ENCODE data around the gene MAN2B2. TPM values are rescaled to one million over a fixed set of nuclear protein-coding genes. Genes with fewer than 3 reads are reported as not detected.
"Not testable (repeated sequence)": the region's sequence is repeated elsewhere in the genome, so short reads cannot be mapped to it uniquely, and the experiment has no call there.

The MAN2B2 gene
- total RNA-seq, 2 experiments from 2014 or later: 13.0 to 14.6 TPM

GRCh38 chr4:6641164-6641970, 66.4 kb downstream of the MAN2B2 start:
- H3K27ac Mint-ChIP-seq: peak overlapping the region; percentile 100
- H3K27me3 Mint-ChIP-seq: no peaks in the 10 kb centered on the region
- POLR2A ChIA-PET: interaction anchor here (1.1 to 2.7 kb wide), 4 partner anchors 33 to 75 kb away, joined by 3 to 27 read pairs (median 10); partner anchors contain the start of genes BLOC1S4 and MRFAP1L1
- no peaks in the 10 kb centered on the region for H3K9me3 Mint-ChIP-seq (ENCODE audit: low read depth)
- H3K4me1 Mint-ChIP-seq: peaks cover 27% of the 10 kb centered on the region
- CTCF ChIA-PET: interaction anchor here (0.6 to 2.5 kb wide), 10 partner anchors 12 to 427 kb away, joined by 3 to 7 read pairs (median 6); partner anchors contain the start of genes GRPEL1 and MRFAP1L1
- ATAC-seq (peak; percentile 63), DNase-seq (peak; percentile 68)
- H3K4me3 Mint-ChIP-seq: peak overlapping the region; percentile 96
- intact Hi-C loops (cut with DNase I, micrococcal nuclease): loop anchor here in 1 of 2 experiments (2.0 kb wide), 1 partner anchor 345 kb away; no protein-coding TSS in a partner anchor
- peaks cover 30% of the 10 kb centered on the region for H3K36me3 Mint-ChIP-seq (ENCODE audit: low read depth)

GRCh38 chr4:6641971-6642320, 67.0 kb downstream of the MAN2B2 start:
- ChIA-PET POLR2A (interaction anchor here (2.6 to 2.7 kb wide), 2 partner anchors 32 to 67 kb away, joined by 16 to 27 read pairs; partner anchors contain the start of gene MRFAP1L1), CTCF (interaction anchor here (0.7 to 2.5 kb wide), 7 partner anchors 12 to 345 kb away, joined by 3 to 7 read pairs (median 6); partner anchors contain the start of gene MRFAP1L1)
- DNase-seq: no peak
- no peaks in the 10 kb centered on the region for H3K9me3 Mint-ChIP-seq (ENCODE audit: low read depth)
- H3K36me3 Mint-ChIP-seq (ENCODE audit: low read depth): peaks cover 30% of the 10 kb centered on the region
- ATAC-seq: no peak
- intact Hi-C loops (cut with DNase I, micrococcal nuclease): loop anchor here in 1 of 2 experiments (2.0 kb wide), 1 partner anchor 345 kb away; no protein-coding TSS in a partner anchor
- no peaks in the 10 kb centered on the region for H3K27me3 Mint-ChIP-seq
- peaks cover 27% of the 10 kb centered on the region for H3K4me1 Mint-ChIP-seq
- peak overlapping the region; percentile 100 for H3K27ac Mint-ChIP-seq
- H3K4me3 Mint-ChIP-seq: peak overlapping the region; percentile 96

- ChIA-PET CTCF (interaction anchor here (1.4 to 1.9 kb wide), 3 partner anchors 13 to 66 kb away, joined by 5 to 6 read pairs (median 6); partner anchors contain the start of gene MRFAP1L1), POLR2A (interaction anchor here (0.8 to 1.1 kb wide), 3 partner anchors 31 to 68 kb away, joined by 3 to 7 read pairs (median 7); partner anchors contain the start of gene MAN2B2)
- Mint-ChIP-seq H3K4me1 (peaks cover 27% of the 10 kb centered on the region), H3K9me3 (ENCODE audit: low read depth) (no peaks in the 10 kb centered on the region), H3K36me3 (ENCODE audit: low read depth) (peaks cover 30% of the 10 kb centered on the region), H3K27ac (peak overlapping the region; percentile 63), H3K27me3 (no peaks in the 10 kb centered on the region), H3K4me3 (peak overlapping the region; percentile 96)
- intact Hi-C loops (cut with DNase I, micrococcal nuclease): no loop called here
- ATAC-seq: no peak
- DNase-seq: no peak
Observed at GRCh38 chr4:6643141-6643847, 68.3 kb downstream of the MAN2B2 start.

GRCh38 chr4:6644792-6645530, 70.0 kb downstream of the MAN2B2 start:
- no peaks in the 10 kb centered on the region for H3K27me3 Mint-ChIP-seq
- peak overlapping the region; percentile 20 for H3K27ac Mint-ChIP-seq
- intact Hi-C loops (cut with DNase I, micrococcal nuclease): no loop called here
- peaks cover 27% of the 10 kb centered on the region for H3K4me1 Mint-ChIP-seq
- ATAC-seq (no peak), DNase-seq (no peak)
- no peak overlapping the region for H3K4me3 Mint-ChIP-seq
- no peaks in the 10 kb centered on the region for H3K9me3 Mint-ChIP-seq (ENCODE audit: low read depth)
- peaks cover 30% of the 10 kb centered on the region for H3K36me3 Mint-ChIP-seq (ENCODE audit: low read depth)
- POLR2A ChIA-PET: interaction anchor here (0.6 to 0.7 kb wide), 2 partner anchors 13 to 28 kb away, joined by 4 read pairs; a partner anchor contains a TSS
- CTCF ChIA-PET: interaction anchor here (0.6 to 1.2 kb wide), 4 partner anchors 8 to 457 kb away, joined by 3 to 4 read pairs (median 3); no protein-coding TSS in a partner anchor

- H3K4me3 Mint-ChIP-seq: no peak overlapping the region
- peaks cover 19% of the 10 kb centered on the region for H3K4me1 Mint-ChIP-seq
- POLR2A ChIA-PET: no interaction called here
- no peaks in the 10 kb centered on the region for H3K9me3 Mint-ChIP-seq (ENCODE audit: low read depth)
- DNase-seq (no peak), ATAC-seq (no peak)
- intact Hi-C loops (cut with DNase I, micrococcal nuclease): no loop called here
- no peaks in the 10 kb centered on the region for H3K27me3 Mint-ChIP-seq
- H3K27ac Mint-ChIP-seq: no peak overlapping the region
- H3K36me3 Mint-ChIP-seq (ENCODE audit: low read depth): peaks cover 12% of the 10 kb centered on the region
- CTCF ChIA-PET: interaction anchor here (0.6 kb wide), 1 partner anchor 13 kb away, joined by 3 read pairs; no protein-coding TSS in a partner anchor
Observed at GRCh38 chr4:6647169-6647568, 72.2 kb downstream of the MAN2B2 start.

- Mint-ChIP-seq H3K4me3 (no peak overlapping the region), H3K27me3 (no peaks in the 10 kb centered on the region), H3K36me3 (ENCODE audit: low read depth) (peaks cover 7% of the 10 kb centered on the region), H3K4me1 (peaks cover 15% of the 10 kb centered on the region), H3K9me3 (ENCODE audit: low read depth) (no peaks in the 10 kb centered on the region), H3K27ac (no peak overlapping the region)
- ATAC-seq: no peak
- intact Hi-C loops (cut with DNase I, micrococcal nuclease): no loop called here
- CTCF ChIA-PET: interaction anchor here (0.6 kb wide), 1 partner anchor 12 kb away, joined by 3 read pairs; no protein-coding TSS in a partner anchor
- no peak for DNase-seq
- POLR2A ChIA-PET: no interaction called here
Observed at GRCh38 chr4:6647582-6648230, 72.7 kb downstream of the MAN2B2 start.

- H3K4me1 Mint-ChIP-seq: peaks cover 3% of the 10 kb centered on the region
- ChIA-PET POLR2A (no interaction called here), CTCF (interaction anchor here (0.6 kb wide), 1 partner anchor 149 kb away, joined by 3 read pairs; no protein-coding TSS in a partner anchor)
- H3K27ac Mint-ChIP-seq: no peak overlapping the region
- H3K9me3 Mint-ChIP-seq (ENCODE audit: low read depth): peaks cover under 1% of the 10 kb centered on the region
- intact Hi-C loops (cut with DNase I, micrococcal nuclease): no loop called here
- no peak overlapping the region for H3K4me3 Mint-ChIP-seq
- H3K27me3 Mint-ChIP-seq: no peaks in the 10 kb centered on the region
- H3K36me3 Mint-ChIP-seq (ENCODE audit: low read depth): no peaks in the 10 kb centered on the region
- no peak for DNase-seq
- no peak for ATAC-seq
Observed at GRCh38 chr4:6649216-6649615, 74.2 kb downstream of the MAN2B2 start.

GRCh38 chr4:6654211-6654610, 79.2 kb downstream of the MAN2B2 start:
- intact Hi-C loops (cut with DNase I, micrococcal nuclease); H3K27ac Mint-ChIP-seq; H3K4me1 Mint-ChIP-seq; POLR2A ChIA-PET; H3K36me3 Mint-ChIP-seq (ENCODE audit: low read depth); DNase-seq; ATAC-seq; H3K27me3 Mint-ChIP-seq; H3K9me3 Mint-ChIP-seq (ENCODE audit: low read depth); H3K4me3 Mint-ChIP-seq: not testable (repeated sequence)
- CTCF ChIA-PET: interaction anchor here (0.9 to 1.9 kb wide), 3 partner anchors 9 to 12 kb away, joined by 3 to 4 read pairs (median 4); no protein-coding TSS in a partner anchor

GRCh38 chr4:6655291-6655690, 80.3 kb downstream of the MAN2B2 start:
- H3K36me3 Mint-ChIP-seq (ENCODE audit: low read depth); H3K4me3 Mint-ChIP-seq; POLR2A ChIA-PET; CTCF ChIA-PET; ATAC-seq; intact Hi-C loops (cut with DNase I, micrococcal nuclease); H3K27ac Mint-ChIP-seq; DNase-seq; H3K27me3 Mint-ChIP-seq; H3K9me3 Mint-ChIP-seq (ENCODE audit: low read depth): not testable (repeated sequence)
- peaks cover 12% of the 10 kb centered on the region for H3K4me1 Mint-ChIP-seq

GRCh38 chr4:6655924-6656323, 80.9 kb downstream of the MAN2B2 start:
- intact Hi-C loops (cut with DNase I, micrococcal nuclease): no loop called here
- peaks cover 2% of the 10 kb centered on the region for H3K9me3 Mint-ChIP-seq (ENCODE audit: low read depth)
- no peak for ATAC-seq
- no peak for DNase-seq
- H3K4me3 Mint-ChIP-seq: no peak overlapping the region
- H3K27me3 Mint-ChIP-seq: peaks cover 4% of the 10 kb centered on the region
- H3K27ac Mint-ChIP-seq: no peak overlapping the region
- CTCF ChIA-PET: interaction anchor here (1.3 kb wide), 1 partner anchor 12 kb away, joined by 5 read pairs; no protein-coding TSS in a partner anchor
- H3K36me3 Mint-ChIP-seq (ENCODE audit: low read depth): no peaks in the 10 kb centered on the region
- peaks cover 12% of the 10 kb centered on the region for H3K4me1 Mint-ChIP-seq
- POLR2A ChIA-PET: no interaction called here

All from activated CD4-positive, alpha-beta T cell treated with anti-CD3 and anti-CD28 coated beads for 36 hours (primary cell).